COLO668 (cell line): Measurements from ENCODE around the gene FSD1.
"Not testable (repeated sequence)": the region's sequence is repeated elsewhere in the genome, so short reads cannot be mapped to it uniquely, and the experiment has no call there.

Experiments used
- DNase-seq: peaks from one replicate; lab custom pipeline; 2025; ENCODE audit not compliant: unreplicated experiment; lab: John Stamatoyannopoulos, UW

Gene FSD1

GRCh38 chr19:4284176-4284958 is 20.0 kb upstream of the FSD1 start:
- no peak for DNase-seq

- DNase-seq, result no peak
These were observed 19.4 kb upstream of the FSD1 start for GRCh38 chr19:4284974-4285373.

- not testable (repeated sequence) for DNase-seq
These were observed 18.3 kb upstream of the FSD1 start for GRCh38 chr19:4286141-4286540.

- no peak for DNase-seq
These were observed 16.2 kb upstream of the FSD1 start for GRCh38 chr19:4288091-4288777.

- DNase-seq, result no peak
These were observed 13.1 kb upstream of the FSD1 start for GRCh38 chr19:4291184-4291732.

- DNase-seq, result no peak
These were observed 11.9 kb upstream of the FSD1 start for GRCh38 chr19:4292515-4292914.

GRCh38 chr19:4294389-4294788 is 10.0 kb upstream of the FSD1 start:
- no peak for DNase-seq

- no peak for DNase-seq
These were observed 8.2 kb upstream of the FSD1 start for GRCh38 chr19:4295972-4296771.

- no peak for DNase-seq
These were observed 6.2 kb upstream of the FSD1 start for GRCh38 chr19:4297901-4298809.

GRCh38 chr19:4298810-4299550 is 5.4 kb upstream of the FSD1 start:
- DNase-seq, result no peak

GRCh38 chr19:4300589-4300988 is 3.8 kb upstream of the FSD1 start:
- no peak for DNase-seq

- DNase-seq, result no peak
These were observed 2.7 kb upstream of the FSD1 start for GRCh38 chr19:4301590-4302242.

GRCh38 chr19:4302243-4302640 is 2.2 kb upstream of the FSD1 start, which contains the start of gene TMIGD2:
TMIGD2 (minus strand) TSS chr19:4302389; CDS start chr19:4302385, 4 bp downstream.
- no peak for DNase-seq

- DNase-seq, result no peak
These were observed 420 bp upstream of the FSD1 start for GRCh38 chr19:4303819-4304537.

GRCh38 chr19:4305257-4305612 is 837 bp downstream of the FSD1 start:
- DNase-seq, result no peak

GRCh38 chr19:4305659-4306058 is 1.3 kb downstream of the FSD1 start:
- DNase-seq, result no peak

GRCh38 chr19:4310247-4311121 is 6.1 kb downstream of the FSD1 start:
- DNase-seq, result no peak
